K562 (cell line): Measurements from ENCODE around the gene CNTN4. TPM values are rescaled to one million over a fixed set of nuclear protein-coding genes. Genes with fewer than 3 reads are reported as not detected.

Experiments
- ATAC-seq: fragments of 200-7000 bp; cut with Tn5 transposase; 3 replicates; pipeline ENCODE4 v1.9.1; 2020; ENCODE audit warnings: moderate library complexity
- BruUV-seq: library from RNA; stranded (reverse); fragments of 400-500 nt; replicated peaks from 2 replicates; lab custom pipeline; 2021; lab: Mats Ljungman, UMichigan
- CTCF ChIA-PET: fragments of 300-600 bp; formaldehyde crosslinking; extraction: SDS; loops from one replicate; lab custom pipeline; 2021; ENCODE audit warnings: low intra/inter-chr PET ratio; lab: Yijun Ruan, JAX
- POLR2A ChIA-PET: fragments of 300-600, 350-650 bp; sonication (Branson Sonifier 250); formaldehyde crosslinking; extraction: SDS; loops from one replicate; lab custom pipeline; 2021; ENCODE audit warnings: antibody characterized with exemption, inconsistent platforms; lab: Yijun Ruan, JAX
- DNase-seq, 4 experiments: peaks; one replicate each; pipeline versions ENCODE4 v3.0.0 to v3.0.0-alpha.2; 2011 to 2018; ENCODE audit warnings: low spot score in 3 of 4, mixed read lengths in 3 of 4; ENCODE audit errors: extremely low read depth in 1 of 4
- FAIRE-seq: peaks from 2 replicates; lab custom pipeline; 2011; peaks lifted over from hg19 to GRCh38; lab: Jason Lieb, UNC
- H2AFZ ChIP-seq: 2 replicates; pipeline ENCODE4 v1.6.0; 2011; ENCODE audit warnings: low read depth, low read length, control low read depth, inconsistent platforms
- H3K27ac ChIP-seq: fragments of 200-600 bp; 3 replicates; pipeline ENCODE4 v1.8.0; 2011; ENCODE audit warnings: low read depth, mild to moderate bottlenecking, control low read depth, inconsistent platforms, low read length, moderate library complexity, mixed read lengths; ENCODE audit errors: extremely low read depth
- H3K27me3 ChIP-seq, 2 experiments: fragments of 300-600 bp in 1 of 2; 2 replicates in 1 of 2; 3 replicates in 1 of 2; pipeline versions ENCODE4 v1.6.0 to v1.8.0; 2011; ENCODE audit warnings: inconsistent platforms in 2 of 2, low read length in 2 of 2, mild to moderate bottlenecking in 1 of 2, mixed read lengths in 1 of 2, moderate library complexity in 1 of 2; ENCODE audit not compliant: control insufficient read depth in 2 of 2, insufficient read depth in 2 of 2
- H3K36me3 ChIP-seq: fragments of 300-600 bp; 3 replicates; pipeline ENCODE4 v1.8.0; 2011; ENCODE audit warnings: mild to moderate bottlenecking, low read length, inconsistent platforms; ENCODE audit not compliant: control insufficient read depth, insufficient read depth
- H3K4me1 ChIP-seq, 2 experiments: fragments of 200-600 bp in 1 of 2; replicated peaks in 1 of 2; 2 replicates in 1 of 2; 3 replicates in 1 of 2; pipeline versions ENCODE4 v1.5.1 to v1.8.0; 2011; ENCODE audit warnings: inconsistent platforms in 2 of 2, low read length in 2 of 2, mild to moderate bottlenecking in 1 of 2, mixed read lengths in 1 of 2, moderate library complexity in 1 of 2; ENCODE audit not compliant: control insufficient read depth in 2 of 2, insufficient read depth in 2 of 2
- H3K4me2 ChIP-seq: 2 replicates; pipeline ENCODE4 v1.6.1; 2011; ENCODE audit warnings: low read length, control low read depth, inconsistent platforms, mixed read lengths; ENCODE audit not compliant: insufficient read depth
- H3K4me3 ChIP-seq: fragments of 200-600 bp; sonication (generic), shearing (Covaris generic); 2 replicates; pipeline ENCODE4 v1.5.1; 2016; ENCODE audit warnings: control low read depth, inconsistent platforms
- H3K79me2 ChIP-seq: fragments of 200-600 bp; 3 replicates; pipeline ENCODE4 v1.8.0; 2011; ENCODE audit warnings: low read length, inconsistent platforms; ENCODE audit not compliant: control insufficient read depth, insufficient read depth
- H3K9ac ChIP-seq, 2 experiments: 2 replicates each; pipeline versions ENCODE4 v1.6.0 to v1.6.1; 2011; ENCODE audit warnings: low read depth in 2 of 2, low read length in 2 of 2, control low read depth in 1 of 2, inconsistent platforms in 1 of 2, mild to moderate bottlenecking in 1 of 2, mixed read lengths in 1 of 2; ENCODE audit not compliant: insufficient read depth in 1 of 2
- H3K9me1 ChIP-seq: one replicate; pipeline ENCODE4 v1.6.0; 2011; ENCODE audit warnings: inconsistent platforms, mild to moderate bottlenecking, low read length, moderate library complexity; ENCODE audit not compliant: control insufficient read depth, insufficient read depth
- H3K9me3 ChIP-seq: replicated peaks from 2 replicates; pipeline ENCODE4 v1.5.1; 2011; ENCODE audit warnings: low read depth, low read length, inconsistent platforms; ENCODE audit not compliant: control insufficient read depth, insufficient read depth
- H4K20me1 ChIP-seq: replicated peaks from 2 replicates; pipeline ENCODE4 v1.6.1; 2011; ENCODE audit warnings: low read length, inconsistent platforms, mixed read lengths; ENCODE audit not compliant: control insufficient read depth, insufficient read depth
- CHD2 ChIP-seq: IDR thresholded peaks from 2 replicates; pipeline ENCODE4 v1.6.1; 2011; ENCODE audit warnings: low read depth, low read length
- GABPB1 ChIP-seq: sonication (generic); formaldehyde crosslinking; IDR thresholded peaks from 2 replicates; pipeline ENCODE4 v1.8.0; 2022; ENCODE audit warnings: mild to moderate bottlenecking, missing genetic modification reagents
- HNRNPH1 ChIP-seq: fragments of 200-400 bp; formaldehyde crosslinking; optimal IDR thresholded peaks from 2 replicates; pipeline ENCODE3; 2017; ENCODE audit warnings: low read depth, mild to moderate bottlenecking, low read length, moderate library complexity
- MEF2D ChIP-seq: conservative IDR thresholded peaks from 2 replicates; pipeline ENCODE4 v1.6.1; 2016; ENCODE audit warnings: low read depth, missing genetic modification characterization, missing compliant biosample characterization
- NCOR1 ChIP-seq: fragments of 450-650 bp; IDR thresholded peaks from 2 replicates; pipeline ENCODE4 v1.6.1; 2016; ENCODE audit warnings: mild to moderate bottlenecking, moderate library complexity
- NFE2 ChIP-seq: IDR thresholded peaks from 2 replicates; pipeline ENCODE4 v1.6.1; 2014; ENCODE audit warnings: antibody characterized with exemption, low read depth
- NFRKB ChIP-seq: fragments of 450-650 bp; IDR thresholded peaks from 2 replicates; pipeline ENCODE4 v1.6.1; 2016; ENCODE audit warnings: low read depth
- RBFOX2 ChIP-seq: fragments of 200-400 bp; formaldehyde crosslinking; IDR thresholded peaks from 2 replicates; pipeline ENCODE4 v1.6.1; 2017; ENCODE audit warnings: low read depth, mild to moderate bottlenecking, low read length, moderate library complexity
- TSHZ1 ChIP-seq: fragments of 250-450 bp; sonication (Bioruptor Pico); IDR thresholded peaks from 2 replicates; pipeline ENCODE4 v1.4.0; 2020; ENCODE audit warnings: mild to moderate bottlenecking, moderate library complexity
- YBX1 ChIP-seq: fragments of 450-650 bp; IDR thresholded peaks from 2 replicates; pipeline ENCODE4 v1.7.1; 2016; ENCODE audit warnings: mild to moderate bottlenecking
- ZNF280A ChIP-seq: fragments of 450-650 bp; IDR thresholded peaks from 2 replicates; pipeline ENCODE4 v1.6.1; 2018; ENCODE audit warnings: mild to moderate bottlenecking, low read depth; ENCODE audit not compliant: partially characterized antibody
- WGBS: fragments of 100-300 bp; shearing (Covaris generic); methylation state at CpG from one replicate; pipeline ENCODE4 v1.1.6; 2016; ENCODE audit warnings: low coverage, mixed read lengths; ENCODE audit not compliant: insufficient coverage; ENCODE audit errors: missing lambda C conversion rate; 5-methylcytosine and 5-hydroxymethylcytosine counted together
- in situ Hi-C: fragments of 300-500 bp; cut with MboI; formaldehyde crosslinking; loops from 4 replicates; pipeline ENCODE4 v1.15.0; 2018; ENCODE audit warnings: inconsistent platforms, mixed read lengths
- intact Hi-C: fragments of 100-400 bp; cut with micrococcal nuclease; formaldehyde crosslinking; loops from 2 replicates; pipeline ENCODE4 v1.14.2; 2022
- polyA plus RNA-seq, 8 experiments: library from polyadenylated mRNA; depleted of rRNA in 4 of 8; stranded (reverse) in 5 of 8; unstranded in 3 of 8; fragments of >200 nt; fragmentation: Nextera tagmentation in 2 of 8; fragmentation: Illumina TruSeq in 1 of 8; extraction: Ambion mirVana in 2 of 8; extraction: Trizol in 1 of 8; gene quantifications; 2 replicates each; pipeline versions ENCODE4 v1.2.1 to v1.2.3, GENCODE V29; 2011 to 2014; ENCODE audit warnings: inconsistent platforms in 1 of 8, missing spikeins in 1 of 8
- total RNA-seq, 7 experiments: library from RNA; depleted of rRNA in 6 of 7; stranded (reverse); fragments of >200 nt in 6 of 7; fragmentation: Illumina TruSeq in 2 of 7; extraction: Trizol in 2 of 7; gene quantifications; 2 replicates each; pipeline versions ENCODE4 v1.2.1 to v1.2.3, GENCODE V29; 2011 to 2021; ENCODE audit warnings: low replicate concordance in 1 of 7
- TF ChIP-seq, protein P1 (sequence below): IDR thresholded peaks from 3 replicates; pipeline ENCODE4 v1.6.1; 2011; ENCODE audit warnings: borderline replicate concordance, mild to moderate bottlenecking; ENCODE audit not compliant: insufficient read length, insufficient read depth

CNTN4 gene
- total and polyA plus RNA-seq, 9 of the 15 experiments (the other 6 are each of a cell fraction or from before 2014, with no cell fraction given): not detected

DNA sequence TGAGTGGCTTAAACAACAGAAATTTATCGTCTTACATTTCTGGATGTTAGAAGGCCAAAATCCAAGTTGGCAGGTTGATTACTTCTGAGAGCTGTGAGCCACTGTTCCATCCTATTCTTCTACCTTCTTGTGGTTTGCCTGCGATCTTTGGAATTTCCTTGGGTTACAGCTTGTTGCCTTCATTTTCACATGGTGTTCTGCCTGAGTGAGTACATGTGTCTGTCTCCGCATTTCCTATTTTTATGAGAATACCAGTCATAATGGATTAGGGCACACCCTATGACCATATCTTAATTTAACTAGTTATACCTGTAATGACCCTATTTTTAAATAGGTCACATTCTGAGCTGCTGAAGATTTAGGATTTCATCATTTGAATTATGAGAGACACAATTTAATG is 294.3 kb downstream of the CNTN4 start:
- WGBS: 0% methylated on average over 3 of the region's 3 CpGs
- H3K9me3 ChIP-seq: no peaks in the 10 kb centered on the region
- FAIRE-seq (no peak), ATAC-seq (no peak), DNase-seq (no peak)
- H3K79me2 ChIP-seq: no peaks in the 10 kb centered on the region
- no TSS peak for BruUV-seq
- no peak overlapping the region for H3K4me3 ChIP-seq
- H3K9me1 ChIP-seq: no peaks in the 10 kb centered on the region
- no peak overlapping the region for H3K4me2 ChIP-seq
- H3K27me3 ChIP-seq: no peaks in the 10 kb centered on the region
- intact Hi-C loops (no loop called here), in situ Hi-C loops (no loop called here)
- no peak overlapping the region for H3K27ac ChIP-seq
- no peak for TF ChIP-seq ZNF280A
- no peak for TF ChIP-seq HNRNPH1
- TF ChIP-seq NFRKB: no peak
- TF ChIP-seq NCOR1: no peak
- TF ChIP-seq GABPB1 (CRISPR knock-in tag): no peak
- TF ChIP-seq NFE2: no peak
- TF ChIP-seq, protein P1, sequence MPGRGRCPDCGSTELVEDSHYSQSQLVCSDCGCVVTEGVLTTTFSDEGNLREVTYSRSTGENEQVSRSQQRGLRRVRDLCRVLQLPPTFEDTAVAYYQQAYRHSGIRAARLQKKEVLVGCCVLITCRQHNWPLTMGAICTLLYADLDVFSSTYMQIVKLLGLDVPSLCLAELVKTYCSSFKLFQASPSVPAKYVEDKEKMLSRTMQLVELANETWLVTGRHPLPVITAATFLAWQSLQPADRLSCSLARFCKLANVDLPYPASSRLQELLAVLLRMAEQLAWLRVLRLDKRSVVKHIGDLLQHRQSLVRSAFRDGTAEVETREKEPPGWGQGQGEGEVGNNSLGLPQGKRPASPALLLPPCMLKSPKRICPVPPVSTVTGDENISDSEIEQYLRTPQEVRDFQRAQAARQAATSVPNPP: no peak
- no peak for TF ChIP-seq TSHZ1 (CRISPR knock-in tag)
- no peak for TF ChIP-seq CHD2
- no peak for TF ChIP-seq RBFOX2
- TF ChIP-seq MEF2D: no peak
- no peak for TF ChIP-seq YBX1
- no peaks in the 10 kb centered on the region for H3K36me3 ChIP-seq
- no peak overlapping the region for H2AFZ ChIP-seq
- POLR2A ChIA-PET: no interaction called here
- no peaks in the 10 kb centered on the region for H3K4me1 ChIP-seq
- CTCF ChIA-PET: no interaction called here
- no peak overlapping the region for H3K9ac ChIP-seq
- H4K20me1 ChIP-seq: no peaks in the 10 kb centered on the region
